DMS53 treated with DMSO at 0.1 percent for 48 hours (cell line): ENCODE data around the gene CACHD1.

Experiments used
- DNase-seq: peaks from one replicate; lab custom pipeline; 2025; ENCODE audit not compliant: unreplicated experiment; lab: John Stamatoyannopoulos, UW

The CACHD1 gene

GRCh38 chr1:64545118-64545843, 75.4 kb downstream of the CACHD1 start:
- no peak for DNase-seq

GRCh38 chr1:64546013-64546412, 76.1 kb downstream of the CACHD1 start:
- no peak for DNase-seq

- no peak for DNase-seq
Observed at GRCh38 chr1:64549464-64550239, 79.7 kb downstream of the CACHD1 start.

- DNase-seq, result peak; percentile 70
Observed at GRCh38 chr1:64550510-64550909, 80.6 kb downstream of the CACHD1 start.

- no peak for DNase-seq
Observed at GRCh38 chr1:64550946-64551605, 81.1 kb downstream of the CACHD1 start.

- DNase-seq, result no peak
Observed at GRCh38 chr1:64553285-64553684, 83.4 kb downstream of the CACHD1 start.

GRCh38 chr1:64555947-64556346, 86.0 kb downstream of the CACHD1 start:
- no peak for DNase-seq

DNA sequence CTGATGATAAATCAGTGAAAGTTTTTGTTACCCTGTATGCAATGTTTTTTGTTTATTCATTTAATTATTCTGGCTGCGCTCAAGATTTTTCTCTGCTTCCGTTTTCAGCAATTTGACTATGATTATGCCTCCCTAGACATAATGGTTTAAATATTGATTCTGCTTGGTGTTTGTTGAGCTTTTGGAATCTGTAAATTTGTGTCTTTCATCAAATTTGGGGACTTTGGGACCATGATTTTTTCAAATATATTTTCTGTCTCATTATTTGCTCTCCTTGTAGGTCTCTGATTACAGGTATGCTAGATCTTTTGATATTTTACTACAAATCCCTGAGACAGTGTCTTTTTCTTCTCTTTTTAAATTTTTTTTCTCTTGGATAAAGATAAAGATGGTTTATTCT, 92.1 kb downstream of the CACHD1 start:
- DNase-seq, result no peak

DNA sequence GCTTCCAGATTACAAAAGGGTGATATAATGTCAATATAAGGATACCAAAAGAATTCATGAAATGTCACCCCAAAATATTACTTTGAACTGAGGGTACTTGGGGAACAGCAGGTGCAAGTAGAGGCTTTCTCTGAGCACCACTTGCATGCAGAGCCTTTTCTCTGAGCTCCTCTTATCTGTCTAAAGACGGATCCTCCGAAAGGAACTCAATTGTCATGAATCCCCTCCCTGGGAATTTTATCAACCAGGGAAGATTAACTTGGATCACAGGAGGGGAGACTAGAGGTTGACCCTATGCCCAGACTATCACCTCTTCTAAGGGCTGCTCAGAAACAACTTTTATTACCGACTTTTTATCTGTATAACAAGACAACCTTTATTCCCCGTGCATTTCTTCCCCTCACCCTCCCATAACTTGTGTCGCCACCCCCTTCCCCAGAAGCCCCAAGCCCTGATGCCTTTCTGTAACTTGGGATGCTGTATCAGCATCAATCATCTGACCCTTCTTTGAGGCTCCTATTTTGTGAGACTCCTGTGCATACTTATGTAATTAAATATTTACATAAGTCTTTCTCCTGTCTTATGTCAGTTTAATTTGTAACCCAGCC, 94.1 kb downstream of the CACHD1 start:
- DNase-seq, result no peak

GRCh38 chr1:64564891-64565290, 95.0 kb downstream of the CACHD1 start:
- DNase-seq, result no peak

DNA sequence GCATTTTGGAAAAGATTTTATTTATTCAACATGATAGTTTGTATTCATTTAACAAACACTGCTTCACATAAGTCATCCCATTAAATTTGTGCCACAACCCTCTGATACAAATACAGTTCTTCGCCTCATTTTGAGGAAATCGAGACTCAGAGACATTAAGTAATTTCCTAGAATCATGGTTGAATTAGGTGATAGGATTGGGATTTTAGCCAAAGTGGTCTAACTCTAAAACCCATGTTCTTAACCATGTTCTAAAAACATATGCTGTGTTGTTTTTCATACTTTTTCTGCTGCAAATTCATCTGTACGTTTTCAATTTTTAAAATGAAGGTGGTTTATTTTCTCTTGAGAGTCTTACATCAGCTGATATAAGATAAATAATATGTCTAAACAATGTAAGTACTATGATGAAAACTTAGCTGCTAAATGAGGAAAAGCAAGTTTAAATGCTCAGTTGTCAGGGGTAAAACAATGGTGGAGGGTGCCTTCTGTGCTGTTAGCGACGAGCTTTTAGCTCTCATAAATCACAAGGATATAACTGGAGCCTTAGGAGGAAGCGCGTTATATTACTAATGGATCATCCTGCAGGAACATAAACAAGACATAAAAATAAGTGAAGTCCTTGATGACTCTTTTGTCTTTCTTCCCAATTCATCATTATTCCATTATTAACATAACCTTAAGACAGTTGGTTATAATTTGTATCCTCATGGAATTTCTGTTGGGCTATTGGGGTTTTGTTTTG, 97.7 kb downstream of the CACHD1 start:
- no peak for DNase-seq

DNA sequence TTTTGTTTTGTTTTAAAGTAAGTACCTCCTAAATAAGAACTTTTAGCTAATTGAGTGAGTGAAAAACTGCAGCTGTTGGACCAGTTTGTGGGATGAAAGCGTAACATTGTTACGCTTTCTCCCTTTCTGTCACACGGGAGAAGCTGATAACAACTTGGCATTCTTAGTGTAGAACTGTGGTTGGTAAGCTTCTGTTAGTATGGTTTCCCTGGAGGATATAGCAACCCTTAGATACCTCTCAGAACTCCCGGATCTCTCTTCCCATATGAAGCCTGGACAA, 98.2 kb downstream of the CACHD1 start:
- DNase-seq, result no peak

DNA sequence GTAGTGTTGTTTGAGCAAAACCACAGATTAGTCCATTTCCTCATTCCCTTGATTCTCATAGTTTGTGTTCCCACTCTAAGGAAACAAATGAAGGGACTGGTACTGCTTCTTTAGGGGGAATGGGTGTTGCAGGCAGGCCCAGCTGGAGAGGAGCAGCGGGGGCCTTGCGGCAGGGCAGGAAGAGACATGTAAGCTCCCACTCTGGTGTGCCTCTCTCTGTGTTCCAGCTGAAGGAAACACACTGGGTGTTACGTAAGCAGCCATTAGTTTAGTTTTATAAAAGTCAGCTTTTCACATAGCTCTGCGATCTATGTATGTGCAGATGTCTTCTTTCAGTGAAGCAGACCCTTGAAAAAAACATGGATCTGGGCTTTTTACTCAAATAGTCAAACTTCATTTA, 99.5 kb downstream of the CACHD1 start:
- DNase-seq, result no peak

GRCh38 chr1:64570267-64570855, 100.4 kb downstream of the CACHD1 start:
- no peak for DNase-seq

- DNase-seq, result no peak
Observed at GRCh38 chr1:64572222-64572900, 102.4 kb downstream of the CACHD1 start.

- DNase-seq, result no peak
Observed at GRCh38 chr1:64574301-64574700, 104.4 kb downstream of the CACHD1 start.

DNA sequence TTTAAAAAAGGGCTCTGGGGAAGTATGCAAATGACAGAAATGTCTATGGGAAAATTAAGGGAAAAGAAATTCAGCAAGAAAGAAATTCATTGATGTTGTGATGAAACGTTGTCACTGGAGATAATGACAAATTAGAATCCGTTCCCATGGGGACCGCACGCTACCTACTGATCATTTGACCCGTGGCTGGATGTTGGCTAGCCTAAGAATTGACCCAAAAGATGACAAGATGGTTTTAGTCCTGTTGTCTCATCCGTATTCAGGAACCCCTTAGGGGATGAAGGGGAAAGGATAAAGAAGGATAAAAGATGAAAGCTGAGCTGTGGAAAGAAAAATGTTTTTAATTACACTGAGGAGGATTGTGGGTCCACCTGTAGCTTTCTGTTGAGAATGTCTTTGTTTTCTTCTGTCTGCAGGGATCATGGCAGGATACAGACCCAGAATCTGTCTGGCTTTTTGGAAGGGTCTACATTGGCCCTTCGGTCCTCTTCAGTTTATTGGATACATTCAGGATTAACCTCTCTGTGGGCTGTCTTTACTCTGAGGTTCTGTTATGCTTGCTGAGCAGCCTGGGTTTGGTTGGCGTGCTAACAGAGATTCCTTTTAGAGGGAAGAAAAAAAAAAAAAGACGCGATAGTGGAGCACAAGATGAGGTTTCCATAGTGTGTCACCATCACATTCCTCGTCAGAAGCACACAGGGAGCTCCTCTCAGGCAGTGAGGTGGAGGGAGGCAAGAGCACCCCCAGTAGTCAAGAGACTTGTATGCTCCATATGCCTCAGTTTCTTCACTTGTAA, 106.2 kb downstream of the CACHD1 start:
- DNase-seq, result no peak

GRCh38 chr1:64578270-64578973, 108.5 kb downstream of the CACHD1 start:
- no peak for DNase-seq

DNA sequence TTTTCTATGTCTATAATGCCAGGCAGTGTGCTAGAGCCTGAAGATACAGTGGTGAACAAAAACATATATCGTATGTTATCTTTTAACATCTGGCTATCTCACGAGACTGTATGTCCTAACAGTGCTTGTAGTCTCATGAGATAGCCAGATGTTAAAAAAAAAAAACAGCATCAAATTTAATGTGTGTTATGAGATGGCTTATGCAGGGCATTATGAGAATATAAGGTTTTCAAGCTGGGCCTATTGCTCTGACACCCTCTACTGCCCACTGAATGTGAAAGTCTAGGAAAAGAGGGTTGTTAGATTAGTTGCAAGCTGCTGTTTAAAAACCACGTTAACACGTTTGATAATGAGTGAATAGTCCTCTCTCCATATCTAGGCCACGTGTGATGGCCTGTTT, 109.8 kb downstream of the CACHD1 start:
- no peak for DNase-seq
